ENCODE measurements around the gene SLC6A19. TPM values are rescaled to one million over a fixed set of nuclear protein-coding genes. Genes with fewer than 3 reads are reported as not detected.

Gene SLC6A19
- total and polyA plus RNA-seq, 2 experiments from 2014 or later = 0.09 to 0.32 TPM

- Histone ChIP-seq H3K36me3 (no peaks in the 10 kb centered on the region), H3K27me3 (no peaks in the 10 kb centered on the region), H3K4me1 (ENCODE audit: low read depth) (no peaks in the 10 kb centered on the region), H3K27ac (no peak overlapping the region), H3K9me3 (ENCODE audit: low read depth) (no peaks in the 10 kb centered on the region), H3K4me3 (no peak overlapping the region)
- no peak for DNase-seq (ENCODE audit: low read depth in 1 of 2, low spot score in 1 of 2)
- no peak for TF ChIP-seq CTCF (IDR thresholded peaks at IDR 0.05; ENCODE audit: low read depth, low read length)
Observed at GRCh38 chr5:1247811-1248210, 46.4 kb downstream of the SLC6A19 start.

GRCh38 chr5:1249366-1250280 is 48.2 kb downstream of the SLC6A19 start:
- H3K36me3 ChIP-seq = no peaks in the 10 kb centered on the region
- no peak overlapping the region for H3K4me3 ChIP-seq
- no peaks in the 10 kb centered on the region for H3K9me3 ChIP-seq (ENCODE audit: low read depth)
- no peaks in the 10 kb centered on the region for H3K27me3 ChIP-seq
- TF ChIP-seq CTCF (IDR thresholded peaks at IDR 0.05; ENCODE audit: low read depth, low read length) = no peak
- no peak for DNase-seq (ENCODE audit: low read depth in 1 of 2, low spot score in 1 of 2)
- H3K27ac ChIP-seq = no peak overlapping the region
- H3K4me1 ChIP-seq (ENCODE audit: low read depth) = no peaks in the 10 kb centered on the region

- no peak for TF ChIP-seq CTCF (IDR thresholded peaks at IDR 0.05; ENCODE audit: low read depth, low read length)
- no peak overlapping the region for H3K4me3 ChIP-seq
- no peak for DNase-seq (ENCODE audit: low read depth in 1 of 2, low spot score in 1 of 2)
- no peaks in the 10 kb centered on the region for H3K27me3 ChIP-seq
- H3K27ac ChIP-seq = no peak overlapping the region
- H3K9me3 ChIP-seq (ENCODE audit: low read depth) = no peaks in the 10 kb centered on the region
- no peaks in the 10 kb centered on the region for H3K36me3 ChIP-seq
- H3K4me1 ChIP-seq (ENCODE audit: low read depth) = no peaks in the 10 kb centered on the region
Observed at GRCh38 chr5:1251678-1252580, 50.5 kb downstream of the SLC6A19 start.

- DNase-seq (ENCODE audit: low read depth in 1 of 2, low spot score in 1 of 2) = no peak
- H3K9me3 ChIP-seq (ENCODE audit: low read depth) = no peaks in the 10 kb centered on the region
Observed at GRCh38 chr5:1252681-1253080, 51.3 kb downstream of the SLC6A19 start.

More at GRCh38 chr5:1252681-1253080, 51.3 kb downstream of the SLC6A19 start:
- no peaks in the 10 kb centered on the region for H3K36me3 ChIP-seq
- H3K27me3 ChIP-seq = no peaks in the 10 kb centered on the region
- no peak overlapping the region for H3K27ac ChIP-seq
- no peak overlapping the region for H3K4me3 ChIP-seq
- no peak for TF ChIP-seq CTCF (IDR thresholded peaks at IDR 0.05; ENCODE audit: low read depth, low read length)
- no peaks in the 10 kb centered on the region for H3K4me1 ChIP-seq (ENCODE audit: low read depth)

All from cardiac muscle cell (in vitro differentiated cells and primary cell).